CMK (cell line): ENCODE measurements around the gene FANCD2.
"Not testable (repeated sequence)": the region's sequence is repeated elsewhere in the genome, so short reads cannot be mapped to it uniquely, and the experiment has no call there.

ENCODE experiments used
- DNase-seq: peaks from one replicate; pipeline ENCODE4 v3.0.0-alpha.2; 2010; ENCODE audit warnings: low read depth

FANCD2 gene

GRCh38 chr3:10108091-10108490, 81.9 kb downstream of the FANCD2 start, which contains the start of gene FANCD2OS:
Gene FANCD2OS, minus strand, starts transcription at chr3:10108255. Its CDS starts 3,481 bp downstream, at chr3:10104774.
- DNase-seq, result no peak

GRCh38 chr3:10115326-10116137, 89.3 kb downstream of the FANCD2 start, which contains the start of gene BRK1:
Gene BRK1, plus strand, starts transcription at chr3:10115675. Its CDS starts 27 bp downstream, at chr3:10115702.
- DNase-seq, result peak; percentile 94

DNA sequence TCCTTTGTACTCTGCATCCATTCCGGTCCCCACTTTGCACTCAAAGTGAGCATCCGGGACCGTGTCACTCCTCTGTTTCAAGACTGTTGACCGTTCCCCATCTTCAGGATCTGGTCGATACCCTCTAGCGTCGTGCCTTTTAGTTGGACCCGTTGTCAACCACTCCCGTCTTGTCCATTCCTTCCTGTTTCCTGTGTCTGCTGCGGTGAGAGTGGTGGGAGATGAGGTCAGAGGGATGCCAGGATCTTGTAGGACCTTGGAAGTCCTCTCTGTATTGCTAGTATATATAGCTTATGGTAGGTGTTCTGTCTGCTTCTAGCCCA, 89.9 kb downstream of the FANCD2 start:
- peak; percentile 73 for DNase-seq

- no peak for DNase-seq
Observed at GRCh38 chr3:10116928-10117327, 90.7 kb downstream of the FANCD2 start.

DNA sequence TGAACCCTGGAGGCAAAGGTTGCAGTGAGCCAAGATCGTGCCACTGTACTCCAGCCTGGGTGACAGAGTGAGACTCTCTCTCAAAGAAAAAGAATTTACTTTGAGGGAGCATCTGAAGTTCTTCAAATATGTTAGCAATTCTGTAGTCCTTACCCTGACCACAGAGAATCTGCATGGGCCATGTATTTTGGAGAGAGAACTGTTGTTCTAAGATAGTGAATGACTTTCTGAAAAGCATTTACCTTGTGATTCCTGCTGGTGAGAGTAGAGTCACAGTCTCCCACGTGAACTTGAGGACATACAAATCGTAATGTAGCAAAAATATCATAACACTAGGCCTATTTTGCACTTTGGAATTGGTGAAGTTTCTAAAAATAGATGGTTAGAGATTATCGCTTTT, 93.1 kb downstream of the FANCD2 start:
- no peak for DNase-seq

DNA sequence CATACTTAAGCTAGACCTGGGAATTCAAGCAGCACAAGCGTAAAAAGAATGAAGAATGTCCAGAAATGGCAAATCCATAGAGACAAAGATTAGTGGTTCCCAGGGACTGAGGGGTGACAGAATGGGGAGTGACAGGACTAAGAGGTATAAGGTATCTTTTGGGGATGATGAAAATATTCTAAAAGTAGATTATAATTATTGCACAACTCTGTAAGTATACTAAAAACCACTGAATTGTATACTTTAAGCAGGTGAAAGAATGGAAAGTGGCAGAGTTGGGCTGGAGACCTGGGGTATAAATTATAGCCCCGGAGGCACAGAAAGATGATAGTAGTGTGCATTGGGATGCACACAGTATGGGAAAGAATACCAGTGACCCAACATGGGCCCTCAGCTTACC, 94.8 kb downstream of the FANCD2 start:
- DNase-seq, result no peak

GRCh38 chr3:10122724-10123123, 96.5 kb downstream of the FANCD2 start:
- no peak for DNase-seq

DNA sequence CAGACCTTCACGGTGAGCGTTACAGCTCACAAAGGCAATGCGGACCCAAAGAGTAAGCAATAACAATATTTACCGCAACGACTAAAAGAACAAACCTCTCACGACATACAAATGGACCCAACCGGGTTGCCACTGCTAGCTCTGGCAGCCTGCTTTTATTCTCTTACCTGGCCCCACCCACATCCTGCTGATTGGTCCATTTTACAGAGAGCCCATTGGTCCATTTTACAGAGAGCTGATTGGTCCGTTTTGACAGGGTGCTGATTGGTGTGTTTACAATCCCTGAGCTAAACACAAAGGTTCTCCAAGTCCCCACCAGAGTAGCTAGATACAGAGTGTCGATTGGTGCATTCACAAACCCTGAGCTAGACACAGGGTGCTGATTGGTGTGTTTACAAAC, 109.6 kb downstream of the FANCD2 start:
- DNase-seq, result not testable (repeated sequence)

- DNase-seq, result no peak
Observed at GRCh38 chr3:10136426-10137005, 110.3 kb downstream of the FANCD2 start.

GRCh38 chr3:10137178-10137577, 110.9 kb downstream of the FANCD2 start:
- no peak for DNase-seq

DNA sequence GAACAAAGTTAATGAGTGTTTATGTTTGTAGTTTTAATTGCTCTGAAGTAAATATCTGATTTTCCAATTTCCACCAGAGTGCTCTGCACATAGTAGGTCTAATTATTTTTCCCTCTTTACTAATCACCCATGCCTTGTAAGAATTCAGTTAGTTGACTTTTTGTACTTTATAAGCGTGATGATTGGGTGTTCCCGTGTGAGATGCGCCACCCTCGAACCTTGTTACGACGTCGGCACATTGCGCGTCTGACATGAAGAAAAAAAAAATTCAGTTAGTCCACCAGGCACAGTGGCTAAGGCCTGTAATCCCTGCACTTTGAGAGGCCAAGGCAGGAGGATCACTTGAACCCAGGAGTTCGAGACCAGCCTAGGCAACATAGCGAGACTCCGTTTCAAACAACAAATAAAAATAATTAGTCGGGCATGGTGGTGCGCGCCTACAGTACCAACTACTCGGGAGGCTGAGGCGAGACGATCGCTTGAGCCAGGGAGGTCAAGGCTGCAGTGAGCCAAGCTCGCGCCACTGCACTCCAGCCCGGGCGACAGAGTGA, 114.8 kb downstream of the FANCD2 start:
- no peak for DNase-seq

- no peak for DNase-seq
Observed at GRCh38 chr3:10142707-10143560, 116.7 kb downstream of the FANCD2 start.

DNA sequence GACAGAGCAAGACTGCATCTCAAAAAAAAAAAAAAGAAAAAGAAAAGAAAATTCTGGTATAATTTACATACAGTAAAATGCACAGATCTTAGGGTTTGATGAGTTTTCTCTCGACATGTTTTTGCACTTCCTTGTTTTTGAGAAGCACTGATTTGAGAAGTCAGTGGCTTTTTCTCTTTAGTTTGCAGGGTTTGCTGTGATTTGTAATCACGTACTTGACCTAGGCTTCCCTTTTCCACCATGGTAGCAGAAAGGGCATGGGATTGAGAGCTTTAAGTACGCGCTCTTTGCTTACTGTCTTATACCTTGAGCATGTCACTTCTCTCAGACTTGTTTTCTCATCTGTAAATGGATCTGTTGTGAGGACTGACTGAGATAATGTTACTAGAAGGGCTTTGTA, 119.4 kb downstream of the FANCD2 start:
- no peak for DNase-seq

DNA sequence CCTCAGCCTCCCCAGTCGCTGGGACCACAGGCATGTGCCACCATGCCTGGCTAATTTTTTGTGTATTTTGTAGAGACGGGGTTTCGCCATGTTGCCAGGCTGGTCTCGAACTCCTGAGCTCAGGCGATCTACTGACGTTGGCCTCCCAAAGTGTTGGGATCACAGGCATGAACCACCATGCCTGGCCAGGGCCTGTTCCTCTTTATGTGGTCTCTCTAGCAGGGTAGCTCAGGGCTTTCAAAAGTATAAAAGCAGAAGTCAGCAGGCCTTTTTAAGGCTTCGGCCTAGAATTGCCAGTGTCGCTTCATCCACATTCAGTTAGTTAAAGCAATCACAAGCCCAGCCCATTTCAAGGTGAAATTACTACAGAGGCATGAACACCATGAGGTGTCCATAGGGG, 123.0 kb downstream of the FANCD2 start:
- DNase-seq, result no peak

- no peak for DNase-seq
Observed at GRCh38 chr3:10150987-10151386, 124.8 kb downstream of the FANCD2 start.
